Liver (tissue), 9 donors: ENCODE results near the gene HARBI1. TPM values are rescaled to one million over a fixed set of nuclear protein-coding genes. Genes with fewer than 3 reads are reported as not detected.

Source experiments
- DNase-seq: peaks from one replicate; pipeline ENCODE4 v3.0.0-alpha.2; 2017; ENCODE audit warnings: low spot score
- H3K27ac ChIP-seq, 2 donors: one replicate each; pipeline ENCODE4 v1.7.0; 2013; ENCODE audit warnings: inconsistent platforms in 2 of 2, low read length in 2 of 2, control low read depth in 1 of 2, low read depth in 1 of 2, mild to moderate bottlenecking in 1 of 2
- H3K27me3 ChIP-seq, 4 donors: one replicate each; pipeline versions ENCODE4 v1.6.1 to v1.7.0; 2013; ENCODE audit warnings: low read length in 3 of 4, inconsistent platforms in 1 of 4, mild to moderate bottlenecking in 1 of 4, moderate library complexity in 1 of 4; ENCODE audit not compliant: control insufficient read depth in 4 of 4, insufficient read depth in 4 of 4
- H3K36me3 ChIP-seq, 4 donors: one replicate each; pipeline versions ENCODE4 v1.6.1 to v1.7.0; 2013; ENCODE audit warnings: low read length in 3 of 4, mild to moderate bottlenecking in 3 of 4, low read depth in 1 of 4, moderate library complexity in 1 of 4; ENCODE audit not compliant: control insufficient read depth in 4 of 4, insufficient read depth in 3 of 4
- H3K4me1 ChIP-seq, 4 donors: one replicate each; pipeline versions ENCODE4 v1.6.1 to v1.7.0; 2013; ENCODE audit warnings: low read length in 3 of 4, mild to moderate bottlenecking in 3 of 4, moderate library complexity in 1 of 4; ENCODE audit not compliant: control insufficient read depth in 4 of 4, insufficient read depth in 4 of 4
- H3K4me3 ChIP-seq, 3 donors: one replicate each; pipeline versions ENCODE4 v1.6.1 to v1.7.0; 2013; ENCODE audit warnings: low read length in 3 of 3, control low read depth in 1 of 3, low read depth in 1 of 3, mild to moderate bottlenecking in 1 of 3
- H3K9ac ChIP-seq, 2 donors: one replicate each; pipeline ENCODE4 v1.7.0; 2013; ENCODE audit warnings: low read length in 2 of 2, mild to moderate bottlenecking in 2 of 2, moderate library complexity in 2 of 2, control low read depth in 1 of 2, low read depth in 1 of 2
- H3K9me3 ChIP-seq, 4 donors: one replicate each; pipeline versions ENCODE4 v1.6.1 to v1.7.0; 2013; ENCODE audit warnings: low read length in 3 of 4; ENCODE audit not compliant: control insufficient read depth in 4 of 4
- EGR1 ChIP-seq, 2 donors: IDR thresholded peaks; 2 replicates each; pipeline ENCODE4 v1.6.1; 2016 to 2018; ENCODE audit warnings: antibody characterized with exemption in 2 of 2, low read depth in 2 of 2
- FOXA1 ChIP-seq: IDR thresholded peaks from 2 replicates; pipeline ENCODE4 v1.6.1; 2016; ENCODE audit warnings: antibody characterized with exemption
- FOXA2 ChIP-seq: IDR thresholded peaks from 2 replicates; pipeline ENCODE4 v1.6.1; 2016; ENCODE audit warnings: antibody characterized with exemption
- GABPA ChIP-seq, 2 donors: IDR thresholded peaks in 1 of 2; conservative IDR thresholded peaks in 1 of 2; 2 replicates each; pipeline ENCODE4 v1.6.1; 2016; ENCODE audit warnings: antibody characterized with exemption in 2 of 2, mild to moderate bottlenecking in 1 of 2, moderate library complexity in 1 of 2
- HNF4A ChIP-seq, 2 donors: conservative IDR thresholded peaks; 2 replicates each; pipeline ENCODE4 v1.6.1; 2016; ENCODE audit warnings: antibody characterized with exemption in 2 of 2, mild to moderate bottlenecking in 2 of 2
- HNF4G ChIP-seq: IDR thresholded peaks from 2 replicates; pipeline ENCODE4 v1.6.1; 2016; ENCODE audit warnings: antibody characterized with exemption
- NR2F2 ChIP-seq: IDR thresholded peaks from 2 replicates; pipeline ENCODE4 v1.6.1; 2016; ENCODE audit warnings: antibody characterized with exemption
- RAD21 ChIP-seq, 2 donors: IDR thresholded peaks; 2 replicates each; pipeline ENCODE4 v1.6.1; 2016; ENCODE audit warnings: antibody characterized with exemption in 2 of 2, mild to moderate bottlenecking in 2 of 2
- RXRA ChIP-seq, 2 donors: IDR thresholded peaks; 2 replicates each; pipeline ENCODE4 v1.6.1; 2017 to 2018; ENCODE audit warnings: antibody characterized with exemption in 2 of 2, mild to moderate bottlenecking in 1 of 2
- TAF1 ChIP-seq: conservative IDR thresholded peaks from 2 replicates; pipeline ENCODE4 v1.6.1; 2016; ENCODE audit warnings: antibody characterized with exemption, mild to moderate bottlenecking
- ZBTB33 ChIP-seq: IDR thresholded peaks from 2 replicates; pipeline ENCODE4 v1.6.1; 2016; ENCODE audit warnings: antibody characterized with exemption
- WGBS: extraction: QIAGEN DNeasy Blood & Tissue Kit; methylation state at CpG from one replicate; pipeline ENCODE4 v1.1.7; 2013; 5-methylcytosine and 5-hydroxymethylcytosine counted together
- polyA plus RNA-seq, 2 donors: library from polyadenylated mRNA; stranded (reverse) in 1 of 2; unstranded in 1 of 2; fragments of 200-250 nt in 1 of 2; fragments of >200 nt in 1 of 2; fragmentation: Nextera tagmentation in 1 of 2; extraction: Ambion mirVana in 1 of 2; gene quantifications; one replicate each; pipeline versions ENCODE4 v1.2.1 to v1.2.3, GENCODE V29; 2013 to 2015
- total RNA-seq, 2 donors: library from RNA; depleted of rRNA; stranded (reverse); fragments of >200 nt; gene quantifications; one replicate each; pipeline ENCODE4 v1.2.3, GENCODE V29; 2014
- TF ChIP-seq, protein P1 (sequence below): IDR thresholded peaks from 2 replicates; pipeline ENCODE4 v1.6.1; 2016; ENCODE audit warnings: antibody characterized with exemption
- TF ChIP-seq, protein P2 (sequence below): IDR thresholded peaks from 2 replicates; pipeline ENCODE4 v1.6.1; 2016; ENCODE audit warnings: antibody characterized with exemption, mild to moderate bottlenecking
- TF ChIP-seq, protein P3 (sequence below): IDR thresholded peaks from 2 replicates; pipeline ENCODE4 v1.6.1; 2016; ENCODE audit warnings: antibody characterized with exemption
- donor health status: healthy.
- donor health status: healthy.
- donor health status: healthy.
- donor health status: healthy.
- donor health status: healthy.

HARBI1 gene
- total and polyA plus RNA-seq, 4 donors = 2.5 to 5.9 (median 3.3) TPM

DNA sequence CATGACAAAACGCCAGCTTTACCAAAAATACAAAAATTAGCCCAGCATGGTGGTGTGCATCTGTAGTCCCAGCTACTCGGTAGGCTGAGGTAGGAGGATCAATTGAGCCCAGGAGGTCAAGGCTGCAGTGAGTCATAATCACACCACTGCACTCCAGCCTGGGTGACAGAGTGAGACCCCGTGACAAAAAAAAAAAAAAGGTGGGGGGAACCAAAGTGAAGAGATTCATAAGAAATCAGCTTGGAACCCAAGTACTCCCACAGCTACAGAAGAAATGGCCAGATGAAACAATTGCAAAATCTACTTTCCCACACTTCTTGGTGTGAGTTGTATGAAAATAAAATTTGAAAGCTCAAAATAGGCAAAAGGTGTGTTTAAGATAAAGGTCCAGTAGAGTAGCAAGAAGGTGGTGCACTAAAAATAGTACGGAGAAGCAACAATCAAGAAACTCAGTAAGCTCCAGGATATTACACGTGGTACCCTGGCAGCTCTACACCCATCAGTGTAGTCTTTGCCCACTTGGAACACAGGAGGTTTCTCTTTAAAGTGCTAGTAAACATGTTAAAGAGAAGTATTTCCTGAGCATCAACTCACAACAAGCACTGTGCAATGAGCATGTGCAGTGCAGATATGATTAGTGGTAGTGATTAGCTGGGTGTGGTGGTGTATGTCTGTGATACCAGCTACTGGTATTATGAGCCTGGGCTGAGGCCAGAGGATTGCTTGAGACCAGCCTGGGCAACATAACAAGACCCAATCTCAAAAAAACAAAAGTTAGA lies 5.3 kb downstream of the HARBI1 start (continued):
- TF ChIP-seq ZBTB33 = no peak
- TF ChIP-seq EGR1 (IDR thresholded peaks at IDR 0.05; ENCODE audit: low read depth in 2 of 2) = no peak
- no peak for TF ChIP-seq HNF4G
- TF ChIP-seq RAD21 (IDR thresholded peaks at IDR 0.05) = no peak

DNA sequence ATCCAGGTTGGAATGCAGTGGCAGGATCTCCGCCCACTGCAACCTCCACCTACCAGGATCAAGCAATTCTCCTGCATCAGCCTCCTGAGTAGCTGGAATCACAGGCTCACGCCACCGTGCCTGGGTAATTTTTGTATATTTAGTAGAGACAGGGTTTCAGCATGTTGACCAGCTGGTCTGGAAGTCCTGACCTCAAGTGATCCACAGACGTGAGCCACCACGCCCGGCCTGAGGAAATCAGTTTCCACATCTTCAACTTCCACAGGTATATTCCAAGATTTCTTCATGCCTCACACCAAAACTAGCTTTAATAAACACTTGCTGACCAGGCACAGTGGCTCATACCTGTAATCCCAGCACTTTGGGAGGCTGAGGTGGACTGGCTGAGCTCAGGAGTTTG lies 7.6 kb downstream of the HARBI1 start:
- H3K27ac ChIP-seq = no peak overlapping the region
- H3K9me3 ChIP-seq = no peaks in the 10 kb centered on the region
- peaks cover 0 to 2% (median 0%) of the 10 kb centered on the region in 4 donors for H3K4me1 ChIP-seq
- TF ChIP-seq, protein P1, sequence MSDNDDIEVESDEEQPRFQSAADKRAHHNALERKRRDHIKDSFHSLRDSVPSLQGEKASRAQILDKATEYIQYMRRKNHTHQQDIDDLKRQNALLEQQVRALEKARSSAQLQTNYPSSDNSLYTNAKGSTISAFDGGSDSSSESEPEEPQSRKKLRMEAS = no peak
- no peak for TF ChIP-seq TAF1
- no peak for TF ChIP-seq NR2F2
- TF ChIP-seq, protein P2, sequence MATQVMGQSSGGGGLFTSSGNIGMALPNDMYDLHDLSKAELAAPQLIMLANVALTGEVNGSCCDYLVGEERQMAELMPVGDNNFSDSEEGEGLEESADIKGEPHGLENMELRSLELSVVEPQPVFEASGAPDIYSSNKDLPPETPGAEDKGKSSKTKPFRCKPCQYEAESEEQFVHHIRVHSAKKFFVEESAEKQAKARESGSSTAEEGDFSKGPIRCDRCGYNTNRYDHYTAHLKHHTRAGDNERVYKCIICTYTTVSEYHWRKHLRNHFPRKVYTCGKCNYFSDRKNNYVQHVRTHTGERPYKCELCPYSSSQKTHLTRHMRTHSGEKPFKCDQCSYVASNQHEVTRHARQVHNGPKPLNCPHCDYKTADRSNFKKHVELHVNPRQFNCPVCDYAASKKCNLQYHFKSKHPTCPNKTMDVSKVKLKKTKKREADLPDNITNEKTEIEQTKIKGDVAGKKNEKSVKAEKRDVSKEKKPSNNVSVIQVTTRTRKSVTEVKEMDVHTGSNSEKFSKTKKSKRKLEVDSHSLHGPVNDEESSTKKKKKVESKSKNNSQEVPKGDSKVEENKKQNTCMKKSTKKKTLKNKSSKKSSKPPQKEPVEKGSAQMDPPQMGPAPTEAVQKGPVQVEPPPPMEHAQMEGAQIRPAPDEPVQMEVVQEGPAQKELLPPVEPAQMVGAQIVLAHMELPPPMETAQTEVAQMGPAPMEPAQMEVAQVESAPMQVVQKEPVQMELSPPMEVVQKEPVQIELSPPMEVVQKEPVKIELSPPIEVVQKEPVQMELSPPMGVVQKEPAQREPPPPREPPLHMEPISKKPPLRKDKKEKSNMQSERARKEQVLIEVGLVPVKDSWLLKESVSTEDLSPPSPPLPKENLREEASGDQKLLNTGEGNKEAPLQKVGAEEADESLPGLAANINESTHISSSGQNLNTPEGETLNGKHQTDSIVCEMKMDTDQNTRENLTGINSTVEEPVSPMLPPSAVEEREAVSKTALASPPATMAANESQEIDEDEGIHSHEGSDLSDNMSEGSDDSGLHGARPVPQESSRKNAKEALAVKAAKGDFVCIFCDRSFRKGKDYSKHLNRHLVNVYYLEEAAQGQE = no peak
- TF ChIP-seq HNF4G = no peak
- no peak for TF ChIP-seq ZBTB33
- TF ChIP-seq FOXA2 = no peak
- TF ChIP-seq RAD21 (IDR thresholded peaks at IDR 0.05) = no peak
- no peak for TF ChIP-seq HNF4A (conservative IDR thresholded peaks at IDR 0.05)
- no peak for TF ChIP-seq GABPA (IDR thresholded peaks at IDR 0.05 in 1 of 2, conservative IDR thresholded peaks at IDR 0.05 in 1 of 2)
- no peak for TF ChIP-seq EGR1 (IDR thresholded peaks at IDR 0.05; ENCODE audit: low read depth in 2 of 2)
- TF ChIP-seq, protein P3, sequence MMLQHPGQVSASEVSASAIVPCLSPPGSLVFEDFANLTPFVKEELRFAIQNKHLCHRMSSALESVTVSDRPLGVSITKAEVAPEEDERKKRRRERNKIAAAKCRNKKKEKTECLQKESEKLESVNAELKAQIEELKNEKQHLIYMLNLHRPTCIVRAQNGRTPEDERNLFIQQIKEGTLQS = no peak
- TF ChIP-seq RXRA (IDR thresholded peaks at IDR 0.05) = no peak
- no peak for TF ChIP-seq FOXA1
- no peak overlapping the region for H3K4me3 ChIP-seq
- H3K9ac ChIP-seq = no peak overlapping the region
- no peaks in the 10 kb centered on the region for H3K36me3 ChIP-seq
- no peaks in the 10 kb centered on the region for H3K27me3 ChIP-seq
- DNase-seq = no peak
- WGBS = 95% methylated on average over 6 of the region's 6 CpGs
